Vagina (tissue), 2 donors: ENCODE data around the gene TNFRSF19.

ENCODE experiments used
- CTCF ChIP-seq, 3 experiments: fragments of 450-650 bp in 2 of 3; fragments of 200-600 bp in 1 of 3; sonication (generic) in 1 of 3; IDR thresholded peaks; one replicate each; pipeline ENCODE4 v1.5.1; 2017 to 2019; ENCODE audit warnings: antibody characterized with exemption in 3 of 3, mild to moderate bottlenecking in 2 of 3, moderate library complexity in 2 of 3
- POLR2A ChIP-seq, 2 donors: fragments of 450-650 bp; IDR thresholded peaks; one replicate each; pipeline ENCODE4 v1.6.1; 2017; ENCODE audit warnings: antibody characterized with exemption in 2 of 2, mild to moderate bottlenecking in 2 of 2, moderate library complexity in 2 of 2
- POLR2AphosphoS5 ChIP-seq, 2 donors: sonication (generic); formaldehyde crosslinking; IDR thresholded peaks; one replicate each; pipeline ENCODE4 v1.9.0; 2017; ENCODE audit warnings: antibody characterized with exemption in 2 of 2, mild to moderate bottlenecking in 2 of 2, low read depth in 1 of 2; ENCODE audit not compliant: insufficient read depth in 1 of 2

GRCh38 chr13:23710366-23710765 is 140.2 kb downstream of the TNFRSF19 start:
- TF ChIP-seq POLR2A (IDR thresholded peaks at IDR 0.05) (no peak), CTCF (IDR thresholded peaks at IDR 0.05) (no peak), POLR2AphosphoS5 (IDR thresholded peaks at IDR 0.05; ENCODE audit: insufficient read depth in 1 of 2, low read depth in 1 of 2) (no peak)
